Mesenteric fat pad (tissue), 1 donor: Measurements from ENCODE around the gene OTUD3. TPM values are rescaled to one million over a fixed set of nuclear protein-coding genes. Genes with fewer than 3 reads are reported as not detected.
"Not testable (repeated sequence)": the region's sequence is repeated elsewhere in the genome, so short reads cannot be mapped to it uniquely, and the experiment has no call there.

Experiments
- DNase-seq: peaks from one replicate; pipeline ENCODE4 v3.0.0-alpha.2; 2020; ENCODE audit warnings: low spot score
- total RNA-seq: library from RNA; stranded (reverse); fragmentation: NEBNext Ultra II Directional; extraction: Animal tissue kit (Norgen Biotek cat#: 25700); gene quantifications from one replicate; pipeline ENCODE4 v1.2.1, GENCODE V29; 2021
- donor health status: DM: yes; HTN: yes; CAD: no.

OTUD3 gene
- total RNA-seq, 1 donor from 2014 or later: 8.3 TPM

- not testable (repeated sequence) for DNase-seq
These were observed 13.6 kb upstream of the OTUD3 start for GRCh38 chr1:19868575-19868974.

GRCh38 chr1:19869453-19869852 lies 12.7 kb upstream of the OTUD3 start:
- DNase-seq: not testable (repeated sequence)

GRCh38 chr1:19869929-19870328 lies 12.3 kb upstream of the OTUD3 start:
- no peak for DNase-seq

DNA sequence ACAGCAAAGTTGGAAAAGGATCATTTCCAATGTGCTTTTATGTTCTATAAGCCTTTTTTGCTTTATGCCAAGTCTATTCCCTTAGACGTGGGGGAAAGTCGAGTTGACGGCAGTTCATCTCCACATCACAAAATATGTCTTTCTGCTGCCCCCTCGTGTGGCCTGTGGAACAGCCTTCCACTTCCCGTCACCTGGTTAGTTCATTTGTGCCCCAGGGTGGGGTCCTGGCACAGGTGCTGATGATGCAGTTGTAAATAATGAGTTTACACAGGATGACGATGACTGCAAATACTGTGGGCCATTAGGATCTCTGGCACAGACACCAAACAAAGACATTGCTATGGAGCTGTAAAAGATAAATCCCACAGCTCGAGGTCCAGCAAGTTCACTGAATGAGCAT lies 10.0 kb upstream of the OTUD3 start:
- DNase-seq: no peak

DNA sequence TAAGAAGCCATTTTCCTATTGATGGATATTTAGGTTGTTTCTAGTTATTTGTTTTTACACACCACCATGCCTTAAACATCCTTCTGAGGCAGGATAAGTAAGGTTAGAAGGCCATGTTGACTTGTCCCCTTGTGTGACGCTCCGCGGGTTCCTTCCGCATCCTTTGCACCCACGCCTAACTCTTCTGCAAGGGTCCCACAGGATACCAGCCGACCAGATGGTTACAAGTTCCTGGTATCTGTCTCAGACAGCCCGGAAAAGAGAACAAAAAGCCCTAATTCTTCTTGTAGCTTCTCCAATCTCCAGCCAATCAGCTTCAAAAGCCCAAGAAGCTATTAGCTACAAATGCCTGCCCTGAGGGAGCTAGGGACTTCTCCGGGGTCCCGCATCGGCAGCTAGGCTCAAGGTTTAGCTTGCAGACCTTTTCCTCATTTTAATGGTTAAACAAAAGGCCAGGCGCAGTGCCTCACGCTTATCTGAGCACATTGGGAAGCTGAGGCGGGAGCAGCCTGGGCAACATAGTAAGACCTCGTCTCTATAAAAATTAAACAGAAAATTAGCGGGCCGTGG lies 4.9 kb upstream of the OTUD3 start:
- no peak for DNase-seq

DNA sequence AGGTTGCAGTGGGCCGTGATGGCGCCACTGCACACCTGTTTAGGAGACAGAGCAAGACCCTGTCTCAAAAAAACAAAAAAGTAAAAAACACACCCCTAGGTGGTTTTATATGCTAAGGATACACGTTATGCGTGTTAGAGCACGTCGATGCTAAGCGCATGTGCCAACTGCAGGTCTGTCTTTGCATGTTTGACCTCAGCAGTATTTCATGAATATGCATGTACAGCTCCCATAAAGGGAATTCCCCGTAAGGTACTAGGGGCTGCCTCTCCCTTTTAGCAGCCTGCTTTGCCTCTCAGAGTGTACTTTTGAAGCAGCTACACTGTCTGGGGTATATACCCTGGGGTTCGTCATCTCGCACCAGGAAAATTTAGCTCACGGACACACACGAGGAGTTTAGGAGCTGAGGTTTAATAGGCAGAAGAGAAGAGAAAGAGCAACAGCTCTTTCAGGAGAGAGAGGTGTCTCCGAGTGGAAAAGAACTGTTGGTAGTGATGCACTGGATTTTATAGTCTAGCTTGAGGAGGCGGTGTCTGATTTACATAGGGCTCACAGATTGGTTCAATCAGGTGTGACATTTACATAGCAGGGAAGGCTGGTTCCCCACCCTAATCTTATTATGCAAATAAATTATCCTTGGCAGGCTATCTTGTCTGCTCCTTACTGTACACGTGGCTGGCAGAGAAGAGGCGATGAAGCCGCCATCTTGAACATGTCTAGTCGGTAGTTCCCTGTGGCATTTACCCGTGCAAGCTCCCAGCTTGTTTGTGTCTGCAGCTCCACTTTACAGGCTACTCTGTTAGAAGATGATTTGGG lies 4.2 kb upstream of the OTUD3 start:
- DNase-seq: no peak

DNA sequence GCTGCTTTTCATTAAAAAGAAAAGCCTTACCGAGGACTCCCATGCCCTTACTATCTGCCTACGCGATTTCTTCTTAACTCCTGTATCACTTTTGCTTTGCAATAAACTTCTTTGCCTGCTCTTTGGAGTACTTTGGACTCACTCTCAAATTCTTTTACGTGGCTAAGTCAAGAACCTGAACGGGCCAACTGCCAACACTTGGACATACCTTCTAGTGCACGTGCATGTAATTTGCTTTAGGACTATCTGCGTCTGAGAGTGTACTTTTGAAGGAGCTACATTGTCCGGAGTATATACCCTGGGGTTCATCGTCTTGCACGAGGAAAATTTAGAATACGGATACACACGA lies 3.6 kb upstream of the OTUD3 start:
- no peak for DNase-seq

DNA sequence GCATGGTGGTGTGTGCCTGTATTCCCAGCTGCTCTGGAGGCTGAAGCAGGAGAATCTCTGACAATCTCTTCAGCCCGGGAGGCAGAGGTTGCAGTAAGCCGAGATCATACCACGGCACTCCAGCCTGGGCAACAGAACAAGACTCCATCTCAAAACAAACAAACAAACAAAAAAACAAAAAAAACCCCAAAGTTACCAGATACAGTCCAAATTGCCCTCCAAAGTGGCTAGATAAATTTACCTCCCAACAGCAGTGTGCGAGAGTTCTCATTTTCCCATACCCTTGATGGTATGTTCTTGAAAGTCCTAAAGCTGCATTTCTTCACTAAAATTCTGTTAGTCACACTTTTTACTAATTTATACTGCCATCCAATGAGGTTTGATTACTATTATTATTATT lies 3.0 kb upstream of the OTUD3 start:
- DNase-seq: no peak

DNA sequence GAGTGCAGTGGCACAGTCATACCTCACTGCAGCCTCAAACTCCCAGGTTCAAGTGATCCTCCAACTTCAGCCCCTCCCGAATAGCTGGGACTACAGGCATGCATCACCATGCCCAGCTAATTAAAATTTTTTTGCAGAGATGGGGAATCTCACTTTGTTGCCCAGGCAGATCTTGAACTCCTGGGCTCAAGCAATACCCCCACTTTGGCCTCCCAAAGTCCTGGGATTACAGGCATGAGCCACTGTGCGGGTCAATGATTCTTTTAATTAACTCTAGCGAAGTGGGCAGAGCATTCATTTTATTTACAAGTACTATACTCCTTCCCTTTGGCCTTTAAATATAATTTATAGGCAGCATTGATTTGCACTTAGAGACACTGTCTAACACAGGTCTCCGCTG lies 2.5 kb upstream of the OTUD3 start:
- DNase-seq: no peak

DNA sequence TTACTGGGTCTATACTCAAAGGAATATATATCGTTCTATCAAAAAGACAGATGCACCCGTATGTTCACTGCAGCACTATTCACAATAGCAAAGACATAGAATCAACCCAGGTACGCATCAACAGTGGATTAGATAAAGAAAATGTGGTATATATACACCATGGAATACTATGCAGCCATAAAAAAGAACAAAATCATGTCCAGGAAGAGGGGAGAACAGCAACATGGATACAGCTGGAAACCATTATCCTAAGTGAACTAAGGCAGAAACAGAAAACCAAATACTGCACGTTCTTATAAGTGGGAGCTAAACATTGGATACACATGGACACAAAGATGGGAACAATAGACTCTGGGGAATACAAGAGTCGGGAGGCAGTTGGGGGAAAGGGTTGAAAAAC lies 1.4 kb upstream of the OTUD3 start:
- DNase-seq: not testable (repeated sequence)

DNA sequence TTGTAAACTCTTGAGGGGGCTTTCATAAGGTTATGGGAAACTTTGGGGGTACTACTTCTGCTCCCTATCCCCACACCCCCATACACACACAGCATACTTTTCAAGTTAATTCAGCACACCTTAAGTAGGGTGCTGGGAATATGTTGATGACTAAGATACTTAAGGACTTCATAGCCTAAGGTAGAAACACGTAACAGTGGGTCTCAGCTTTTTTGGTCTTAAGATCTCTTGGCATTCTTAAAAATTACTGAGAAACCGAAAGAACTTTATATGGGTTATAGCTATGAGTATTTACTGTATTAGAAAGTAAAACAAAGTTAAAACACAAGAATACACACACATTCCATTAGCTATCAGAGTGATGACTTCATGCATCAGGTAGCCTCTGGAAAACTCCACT lies 2.1 kb downstream of the OTUD3 start:
- DNase-seq: no peak

DNA sequence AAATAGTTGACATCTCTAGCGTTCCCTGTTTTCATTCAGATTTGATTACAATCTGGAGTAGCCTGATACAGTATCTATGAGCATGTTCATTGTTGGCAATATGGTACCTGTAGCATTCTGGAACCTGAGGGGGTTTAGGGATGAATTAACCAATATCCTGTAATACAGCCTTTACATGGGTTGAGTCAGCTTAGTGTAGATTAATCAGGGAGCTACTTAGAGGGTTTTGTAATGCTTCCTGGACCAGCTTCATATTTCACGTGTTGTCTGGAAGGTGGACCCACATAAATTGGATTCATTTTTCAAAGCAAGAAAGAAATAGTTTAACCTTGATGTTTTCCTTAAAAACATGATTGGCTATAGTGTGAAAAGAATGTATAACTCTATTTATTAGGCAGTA lies 3.6 kb downstream of the OTUD3 start:
- DNase-seq: no peak

DNA sequence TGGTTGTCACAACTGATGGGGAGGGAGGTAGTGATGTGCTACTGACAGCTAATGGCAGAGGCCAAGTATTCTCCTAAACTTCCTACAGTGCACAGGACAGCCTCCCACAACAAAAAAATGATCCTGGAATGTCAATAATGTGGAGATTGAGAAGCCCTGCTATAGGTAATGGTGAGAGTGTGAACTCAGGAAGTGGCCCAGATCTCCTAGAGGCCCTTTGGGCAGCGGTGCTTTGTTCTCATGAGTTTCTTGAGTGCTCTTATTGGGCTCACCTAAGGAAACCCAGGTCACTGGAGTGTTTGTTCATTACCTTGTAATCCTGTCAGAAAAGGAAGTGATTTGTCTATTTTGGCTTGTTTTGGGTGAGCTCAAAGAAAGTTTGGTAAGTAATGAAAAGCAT lies 5.9 kb downstream of the OTUD3 start:
- DNase-seq: no peak

- DNase-seq: no peak
These were observed 7.5 kb downstream of the OTUD3 start for GRCh38 chr1:19889656-19890055.

- DNase-seq: no peak
These were observed 9.9 kb downstream of the OTUD3 start for GRCh38 chr1:19892129-19892528.

- no peak for DNase-seq
These were observed 10.5 kb downstream of the OTUD3 start for GRCh38 chr1:19892628-19893168.

DNA sequence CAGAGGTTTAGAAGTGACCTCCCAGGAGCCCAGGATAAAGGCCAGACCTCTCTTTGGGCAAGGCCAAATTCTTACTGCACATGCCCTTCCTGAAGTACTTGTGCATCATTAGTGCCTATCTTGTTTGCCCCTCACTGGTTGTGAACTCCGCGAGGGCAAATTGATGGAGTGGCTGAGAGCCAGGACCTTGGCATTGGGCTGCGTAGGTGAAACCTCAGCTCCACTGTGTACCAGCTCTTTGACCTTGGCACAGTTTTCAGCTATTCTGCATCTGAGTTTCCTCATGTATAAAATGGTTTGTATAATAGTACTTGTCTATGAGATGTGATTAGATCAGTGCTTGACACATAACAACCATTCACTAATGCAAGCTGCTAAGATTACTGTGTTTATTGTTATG lies 11.5 kb downstream of the OTUD3 start:
- no peak for DNase-seq

DNA sequence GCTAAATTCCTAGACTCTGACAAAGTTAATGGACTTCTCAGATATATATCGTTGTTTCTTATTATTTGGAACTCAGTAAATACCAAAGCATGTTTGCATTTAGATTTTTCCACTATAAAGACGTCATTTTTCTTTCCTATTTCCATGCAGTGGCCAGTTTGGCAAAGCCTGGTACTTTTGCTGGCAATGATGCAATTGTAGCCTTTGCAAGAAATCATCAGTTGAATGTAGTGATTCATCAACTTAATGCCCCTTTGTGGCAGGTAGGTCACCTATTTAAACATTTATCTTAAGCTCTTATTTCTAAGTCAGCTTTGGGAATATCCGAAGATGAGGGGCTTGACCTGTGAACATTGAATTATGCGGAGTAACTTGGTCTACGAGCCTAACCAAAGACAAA lies 12.0 kb downstream of the OTUD3 start:
- DNase-seq: no peak

- DNase-seq: no peak
These were observed 19.5 kb downstream of the OTUD3 start for GRCh38 chr1:19901653-19902052.

DNA sequence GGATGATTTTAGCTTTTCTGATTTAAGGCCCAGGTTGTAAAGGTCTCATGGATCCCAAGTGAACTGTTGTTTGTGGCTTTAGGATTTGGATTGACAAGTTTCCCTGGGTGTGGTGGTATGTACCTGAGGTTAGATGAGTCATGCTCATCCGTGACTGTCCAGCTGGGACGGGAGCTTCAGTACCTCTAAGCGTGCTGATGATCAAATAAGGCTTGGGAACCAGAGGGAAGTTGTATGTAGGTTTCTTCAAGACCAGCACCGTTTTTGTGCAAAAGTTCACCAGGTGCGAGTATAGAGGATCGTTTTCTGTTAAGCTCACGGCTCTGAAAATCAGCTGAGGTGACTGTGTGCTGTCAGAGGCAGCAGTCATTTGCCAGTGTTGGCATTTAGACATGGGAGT lies 21.4 kb downstream of the OTUD3 start:
- DNase-seq: no peak

DNA sequence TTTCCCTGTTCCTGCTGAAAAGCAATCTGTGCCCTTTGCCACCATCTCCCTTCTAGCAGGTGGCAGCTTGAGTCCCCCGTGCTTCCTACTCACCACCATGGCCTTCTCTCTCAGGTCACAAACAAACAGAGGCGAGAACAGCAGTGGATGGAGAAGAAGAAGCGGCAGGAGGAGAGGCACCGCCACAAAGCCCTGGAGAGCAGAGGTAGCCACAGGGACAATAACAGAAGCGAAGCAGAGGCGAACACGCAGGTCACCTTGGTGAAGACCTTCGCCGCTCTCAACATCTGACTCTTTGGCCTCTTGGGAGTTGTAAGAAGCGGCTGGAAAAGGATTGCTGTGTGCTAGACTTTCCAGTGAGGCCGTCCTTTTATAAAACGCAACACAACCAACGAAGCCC lies 25.3 kb downstream of the OTUD3 start:
- no peak for DNase-seq

DNA sequence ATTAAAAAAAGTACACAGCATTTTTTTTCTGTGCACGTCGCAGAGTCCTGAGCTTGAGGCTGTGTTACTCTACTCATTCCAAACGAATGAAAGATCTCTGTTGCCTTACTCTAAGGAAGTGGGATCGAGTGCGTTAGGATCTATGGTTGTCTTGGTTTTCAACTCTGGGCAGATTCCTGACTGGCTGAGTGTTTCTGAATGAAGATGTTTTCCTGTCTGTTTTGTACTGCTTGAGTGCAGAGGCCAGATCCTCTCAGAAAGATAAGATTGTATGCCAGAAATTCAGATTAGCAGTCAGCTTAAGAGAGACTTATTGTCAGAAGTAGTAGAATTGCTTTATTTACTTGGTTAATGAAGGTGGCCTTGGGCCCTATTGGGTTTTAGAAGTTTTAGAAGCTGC lies 27.2 kb downstream of the OTUD3 start:
- DNase-seq: no peak

DNA sequence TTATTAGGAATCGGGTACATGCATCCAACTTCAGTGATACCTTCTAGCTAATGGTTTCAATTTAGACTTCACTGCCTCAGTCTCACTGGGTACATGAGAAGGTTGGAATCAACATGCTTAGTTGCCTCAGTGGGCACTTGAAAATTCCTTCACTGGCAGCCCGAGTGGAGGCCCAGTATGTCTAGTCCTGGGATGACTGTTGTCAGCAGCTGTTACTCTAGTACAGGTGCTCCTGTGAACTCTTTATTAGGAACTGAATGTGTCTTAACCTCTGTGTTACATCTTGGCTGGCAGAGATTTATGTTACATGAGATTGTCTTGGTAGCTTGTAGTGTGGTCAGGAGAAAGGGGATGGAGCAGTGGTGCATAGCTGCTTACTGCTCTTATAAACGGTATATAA lies 27.8 kb downstream of the OTUD3 start:
- no peak for DNase-seq
